Heart right ventricle (tissue), 16 donors: ENCODE results near the gene RTEL1. TPM values are rescaled to one million over a fixed set of nuclear protein-coding genes. Genes with fewer than 3 reads are reported as not detected.

ENCODE experiments used
- ATAC-seq, 8 donors: fragments of 200-7000 bp; cut with Tn5 transposase; one replicate each; pipeline ENCODE4 v1.9.1; 2020; ENCODE audit warnings: mild to moderate bottlenecking in 8 of 8, moderate library complexity in 8 of 8, moderate number of reproducible peaks in 1 of 8
- DNase-seq, 2 donors: peaks; one replicate each; pipeline ENCODE4 v3.0.0-alpha.2; 2020
- H3K27ac ChIP-seq, 10 donors: fragments of 200-600 bp; sonication (generic) in 2 of 10; one replicate each; pipeline versions ENCODE4 v1.5.0 to v1.8.0; 2020 to 2022; ENCODE audit warnings: mild to moderate bottlenecking in 3 of 10
- H3K27me3 ChIP-seq, 7 donors: fragments of 200-600 bp; one replicate each; pipeline ENCODE4 v1.8.0; 2021 to 2022; ENCODE audit warnings: mild to moderate bottlenecking in 2 of 7
- H3K36me3 ChIP-seq, 9 donors: fragments of 200-600 bp; sonication (generic) in 1 of 9; one replicate each; pipeline versions ENCODE4 v1.5.0 to v1.8.0; 2020 to 2022; ENCODE audit warnings: mild to moderate bottlenecking in 2 of 9
- H3K4me1 ChIP-seq, 9 donors: fragments of 200-600 bp; sonication (generic) in 1 of 9; one replicate each; pipeline versions ENCODE4 v1.5.0 to v1.8.0; 2020 to 2022; ENCODE audit warnings: mild to moderate bottlenecking in 4 of 9
- H3K4me3 ChIP-seq, 10 donors: fragments of 200-600 bp; sonication (generic) in 2 of 10; one replicate each; pipeline versions ENCODE4 v1.5.0 to v1.8.0; 2020 to 2022; ENCODE audit warnings: mild to moderate bottlenecking in 7 of 10, moderate library complexity in 2 of 10
- H3K9me3 ChIP-seq, 11 donors: fragments of 200-600 bp in 10 of 11; sonication (generic) in 2 of 11; one replicate each; pipeline versions ENCODE4 v1.5.0 to v1.8.0; 2013 to 2022; ENCODE audit warnings: mild to moderate bottlenecking in 2 of 11, control low read depth in 1 of 11, moderate library complexity in 1 of 11
- CTCF ChIP-seq, 9 donors: fragments of 200-600 bp; sonication (generic) in 2 of 9; IDR thresholded peaks; one replicate each; pipeline versions ENCODE4 v1.5.0 to v1.8.0; 2021 to 2022; ENCODE audit warnings: antibody characterized with exemption in 9 of 9, mild to moderate bottlenecking in 5 of 9, moderate library complexity in 1 of 9
- WGBS, 2 donors: extraction: QIAGEN DNeasy Blood & Tissue Kit; methylation state at CpG; one replicate each; pipeline ENCODE4 v1.1.7; 2013; ENCODE audit warnings: inconsistent platforms in 1 of 2; 5-methylcytosine and 5-hydroxymethylcytosine counted together
- intact Hi-C, 10 donors: fragments of 100-400 bp; cut with DNase I; formaldehyde crosslinking; loops; one replicate each; pipeline versions ENCODE4 v1.11.1 to v1.14.2; 2022
- polyA plus RNA-seq, 2 donors: library from polyadenylated mRNA; stranded (reverse); fragments of 200-250 nt; gene quantifications; one replicate each; pipeline ENCODE4 v1.2.3, GENCODE V29; 2013
- total RNA-seq, 10 donors: library from RNA; stranded (reverse); fragmentation: NEBNext Ultra II Directional in 3 of 10; extraction: Animal tissue kit (Norgen Biotek cat#: 25700) in 3 of 10; gene quantifications; one replicate each; pipeline versions ENCODE4 v1.2.1 to v1.2.4, GENCODE V29; 2021 to 2023
- donor health status: Arrhythmogenic right ventricular cardiomyopathy.
- donor health status: ischemic (EF 13 %, LVEDD 7.1; RV severe dilation, severe dysfunction).
- donor health status: healthy with polysubstance abuse.
- donor health status: DM: no; HTN: yes; CAD: no.
- donor health status: DM: no; HTN: no; CAD: no.
- donor health status: ischemic (EF 25% LVEDD 6.9; RV normal size, moderate dysfunction).
- donor health status: ischemic (EF 25% LVEDD 5.7; RV mildly dilated, moderate dysfunction).
- donor health status: healthy.
- donor health status: DM: yes; HTN: yes; CAD: no.
- donor health status: Ischemic cardiomyopathy.
- donor health status: ischemic (EF 35%, LVEDD 5.7; RV mildly dilated, moderate dysfunction).
- donor health status: nonischemic (EF 11% LVEDD 7.7; RV severe dilation, severe dysfunction).
- donor health status: DM: yes; HTN: yes; CAD: no.
- donor health status: PGD.
- donor health status: ischemic (EF 29% LVEDD 5.4; RV normal size, mild dysfunction).
- donor health status: nonischemic (EF 23%, LVEDD 6.1; RV moderate dilation, normal function).

Gene RTEL1
- total and polyA plus RNA-seq, 12 donors: 5.3 to 18.8 (median 10.3) TPM

GRCh38 chr20:63651942-63652191 lies 6.2 kb upstream of the RTEL1 start:
- Histone ChIP-seq H3K4me3 (peak overlapping the region in 9 of 10 donors; percentile 47 to 75 (median 64)), H3K27me3 (peaks cover 0 to 23% (median 10%) of the 10 kb centered on the region in 7 donors), H3K9me3 (no peaks in the 10 kb centered on the region), H3K4me1 (peaks cover 10 to 28% (median 26%) of the 10 kb centered on the region in 9 donors), H3K36me3 (no peaks in the 10 kb centered on the region), H3K27ac (peak overlapping the region in 5 of 10 donors; percentile 9 to 62 (median 26))
- 13 to 16% methylated on average over 11 of the region's 11 CpGs for WGBS, 2 donors
- DNase-seq (no peak), ATAC-seq (peak in 3 of 8 donors; percentile 2 to 6 (median 5))
- intact Hi-C loops: loop anchor here in 1 of 10 donors (10.0 kb wide), 1 partner anchor 83 kb away; the partner anchor contains the start of genes LIME1 and SLC2A4RG
- TF ChIP-seq CTCF (IDR thresholded peaks at IDR 0.05): no peak

- DNase-seq (peak in 1 of 2 donors; percentile 39), ATAC-seq (peak in 6 of 8 donors; percentile 6 to 37 (median 14))
- 1% methylated on average over 41 to 91 of the region's 91 CpGs for WGBS, 2 donors
- H3K27me3 ChIP-seq: peaks cover 0 to 23% (median 10%) of the 10 kb centered on the region in 7 donors
- H3K36me3 ChIP-seq: no peaks in the 10 kb centered on the region
- TF ChIP-seq CTCF (IDR thresholded peaks at IDR 0.05): no peak
- H3K27ac ChIP-seq: peak overlapping the region in 8 of 10 donors; percentile 13 to 63 (median 30)
- no peaks in the 10 kb centered on the region for H3K9me3 ChIP-seq
- intact Hi-C loops: loop anchor here in 1 of 10 donors (10.0 kb wide), 1 partner anchor 82 kb away; the partner anchor contains the start of genes LIME1 and SLC2A4RG
- peak overlapping the region; percentile 38 to 75 (median 64) for H3K4me3 ChIP-seq
- H3K4me1 ChIP-seq: peaks cover 12 to 33% (median 28%) of the 10 kb centered on the region in 9 donors
Observed at GRCh38 chr20:63652192-63652980, 5.7 kb upstream of the RTEL1 start.

- peak; percentile 65 to 78 (median 76) for ATAC-seq
Observed at GRCh38 chr20:63653041-63653973, 4.8 kb upstream of the RTEL1 start, which contains the start of gene STMN3. STMN3 (minus strand) TSS chr20:63653424; CDS start chr20:63653345, 79 bp downstream.

More at GRCh38 chr20:63653041-63653973, 4.8 kb upstream of the RTEL1 start, which contains the start of gene STMN3:
- WGBS, 2 donors: 2% methylated on average over 36 to 71 of the region's 73 CpGs
- Histone ChIP-seq H3K4me1 (peaks cover 13 to 39% (median 34%) of the 10 kb centered on the region in 9 donors), H3K9me3 (no peaks in the 10 kb centered on the region), H3K4me3 (peak within 1 kb of the TSS; percentile 38 to 75 (median 64)), H3K27ac (peak within 1 kb of the TSS in 9 of 10 donors; percentile 60 to 83 (median 74)), H3K27me3 (peaks cover 0 to 23% (median 10%) of the 10 kb centered on the region in 7 donors), H3K36me3 (no peaks in the 10 kb centered on the region)
- intact Hi-C loops: loop anchor here in 1 of 10 donors (10.0 kb wide), 1 partner anchor 81 kb away; the partner anchor contains the start of genes LIME1 and SLC2A4RG
- DNase-seq: peak; percentile 89 to 90
- TF ChIP-seq CTCF (IDR thresholded peaks at IDR 0.05): no peak
